ENCODE results near the gene CPO. TPM values are rescaled to one million over a fixed set of nuclear protein-coding genes. Genes with fewer than 3 reads are reported as not detected.

Gene CPO
- not detected for total RNA-seq
- not detected for polyA plus RNA-seq

DNA sequence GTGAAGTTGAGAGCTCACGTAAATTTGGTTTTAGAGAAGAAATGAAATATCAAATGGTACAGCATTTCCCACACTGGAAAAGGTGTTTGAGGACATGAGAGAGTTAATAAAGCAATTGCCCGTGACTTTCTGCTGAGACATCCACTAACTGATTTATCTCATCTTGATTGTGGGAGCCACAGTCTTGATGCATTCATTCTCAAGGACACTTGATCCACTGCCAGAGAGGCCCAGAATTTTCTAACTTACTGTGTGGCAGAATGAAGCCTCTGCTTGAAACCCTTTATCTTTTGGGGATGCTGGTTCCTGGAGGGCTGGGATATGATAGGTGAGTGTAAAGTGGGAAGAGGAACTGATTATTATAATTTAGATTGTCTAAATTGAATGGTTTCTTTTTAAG lies at the start of gene CPO:
Gene CPO, plus strand, starts transcription at position 179 of the 400 bp plus-strand sequence. Its CDS starts 82 bp downstream, at position 261.
- ChIA-PET POLR2A (ENCODE audit: partially characterized antibody) (no interaction called here), CTCF (ENCODE audit: partially characterized antibody) (no interaction called here)
- Histone ChIP-seq H3K27ac (ENCODE audit: low read depth, low read length) (no peak within 1 kb of the TSS), H3K36me3 (ENCODE audit: insufficient read depth, low read length) (no peaks in the 10 kb centered on the region), H3K9me3 (ENCODE audit: control insufficient read depth in 1 of 2, low read length in 2 of 2) (no peaks in the 10 kb centered on the region), H3K4me3 (ENCODE audit: low read length in 2 of 2) (no peak within 1 kb of the TSS), H3K4me1 (ENCODE audit: insufficient read depth, low read length) (no peaks in the 10 kb centered on the region), H3K27me3 (ENCODE audit: insufficient read depth, low read length) (no peaks in the 10 kb centered on the region)
- Mint-ChIP-seq H3K4me3 (no peak within 1 kb of the TSS), H3K27me3 (no peaks in the 10 kb centered on the region), H3K9me3 (peaks cover 0 to 5% (median 0%) of the 10 kb centered on the region in 8 donors), H3K4me1 (no peaks in the 10 kb centered on the region), H3K36me3 (no peaks in the 10 kb centered on the region), H3K27ac (no peak within 1 kb of the TSS)
- intact Hi-C loops (cut with micrococcal nuclease): no loop called here
- DNase-seq: no peak

DNA sequence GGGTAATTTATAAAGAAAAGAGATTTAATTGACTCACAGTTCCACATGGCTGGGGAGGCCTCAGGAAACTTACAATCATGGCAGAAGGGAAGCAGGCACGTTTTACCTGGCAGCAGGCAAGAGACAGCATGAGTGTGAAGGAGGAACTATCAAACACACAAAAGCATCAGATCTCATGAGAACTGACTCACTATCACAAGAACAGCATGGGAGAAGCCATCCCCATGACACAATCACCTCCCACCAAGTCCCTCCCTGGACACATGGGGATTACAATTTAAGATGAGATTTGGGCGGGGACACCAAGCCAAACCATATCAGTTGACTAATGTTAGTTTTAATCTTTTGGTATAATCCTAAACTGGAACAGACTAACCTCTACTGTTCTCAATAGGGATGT lies 49.1 kb upstream of the CPO start:
- ChIA-PET POLR2A (ENCODE audit: partially characterized antibody) (no interaction called here), CTCF (ENCODE audit: partially characterized antibody) (no interaction called here)
- Mint-ChIP-seq H3K27me3 (peaks cover 0 to 2% of the 10 kb centered on the region in 2 donors), H3K4me1 (no peaks in the 10 kb centered on the region), H3K4me3 (no peak overlapping the region), H3K36me3 (peaks cover 0 to 3% of the 10 kb centered on the region in 2 donors), H3K27ac (no peak overlapping the region), H3K9me3 (peaks cover 0 to 5% (median 3%) of the 10 kb centered on the region in 8 donors)
- Histone ChIP-seq H3K4me3 (ENCODE audit: low read length in 2 of 2) (no peak overlapping the region), H3K4me1 (ENCODE audit: insufficient read depth, low read length) (no peaks in the 10 kb centered on the region), H3K9me3 (ENCODE audit: control insufficient read depth in 1 of 2, low read length in 2 of 2) (no peaks in the 10 kb centered on the region), H3K36me3 (ENCODE audit: insufficient read depth, low read length) (no peaks in the 10 kb centered on the region), H3K27ac (ENCODE audit: low read depth, low read length) (no peak overlapping the region), H3K27me3 (ENCODE audit: insufficient read depth, low read length) (no peaks in the 10 kb centered on the region)
- DNase-seq: no peak
- intact Hi-C loops (cut with micrococcal nuclease): no loop called here

GRCh38 chr2:206890926-206891325 lies 48.4 kb upstream of the CPO start:
- Mint-ChIP-seq H3K27me3 (peaks cover 0 to 2% of the 10 kb centered on the region in 2 donors), H3K4me3 (no peak overlapping the region), H3K36me3 (peaks cover 0 to 3% of the 10 kb centered on the region in 2 donors), H3K27ac (no peak overlapping the region), H3K9me3 (peaks cover 0 to 9% (median 3%) of the 10 kb centered on the region in 8 donors), H3K4me1 (no peaks in the 10 kb centered on the region)
- Histone ChIP-seq H3K4me1 (ENCODE audit: insufficient read depth, low read length) (no peaks in the 10 kb centered on the region), H3K36me3 (ENCODE audit: insufficient read depth, low read length) (no peaks in the 10 kb centered on the region), H3K27me3 (ENCODE audit: insufficient read depth, low read length) (no peaks in the 10 kb centered on the region), H3K27ac (ENCODE audit: low read depth, low read length) (no peak overlapping the region), H3K9me3 (ENCODE audit: control insufficient read depth in 1 of 2, low read length in 2 of 2) (no peaks in the 10 kb centered on the region), H3K4me3 (ENCODE audit: low read length in 2 of 2) (no peak overlapping the region)
- intact Hi-C loops (cut with micrococcal nuclease): no loop called here
- ChIA-PET CTCF (ENCODE audit: partially characterized antibody) (no interaction called here), POLR2A (ENCODE audit: partially characterized antibody) (no interaction called here)
- no peak for DNase-seq

GRCh38 chr2:206915121-206915520 lies 24.2 kb upstream of the CPO start:
- H3K27me3 ChIP-seq (ENCODE audit: insufficient read depth, low read length): no peaks in the 10 kb centered on the region
- H3K27me3 Mint-ChIP-seq: peaks cover 0 to 1% of the 10 kb centered on the region in 2 donors
- H3K36me3 Mint-ChIP-seq: no peaks in the 10 kb centered on the region
- no peak for DNase-seq
- POLR2A ChIA-PET (ENCODE audit: partially characterized antibody): no interaction called here
- no peaks in the 10 kb centered on the region for H3K4me1 Mint-ChIP-seq
- H3K36me3 ChIP-seq (ENCODE audit: insufficient read depth, low read length): no peaks in the 10 kb centered on the region
- no peaks in the 10 kb centered on the region for H3K9me3 ChIP-seq (ENCODE audit: control insufficient read depth in 1 of 2, low read length in 2 of 2)
- H3K9me3 Mint-ChIP-seq: peaks cover 0 to 4% (median 2%) of the 10 kb centered on the region in 8 donors
- H3K4me3 Mint-ChIP-seq: no peak overlapping the region
- H3K4me1 ChIP-seq (ENCODE audit: insufficient read depth, low read length): no peaks in the 10 kb centered on the region
- H3K4me3 ChIP-seq (ENCODE audit: low read length in 2 of 2): no peak overlapping the region
- no peak overlapping the region for H3K27ac ChIP-seq (ENCODE audit: low read depth, low read length)
- CTCF ChIA-PET (ENCODE audit: partially characterized antibody): no interaction called here
- intact Hi-C loops (cut with micrococcal nuclease): no loop called here
- no peak overlapping the region for H3K27ac Mint-ChIP-seq

DNA sequence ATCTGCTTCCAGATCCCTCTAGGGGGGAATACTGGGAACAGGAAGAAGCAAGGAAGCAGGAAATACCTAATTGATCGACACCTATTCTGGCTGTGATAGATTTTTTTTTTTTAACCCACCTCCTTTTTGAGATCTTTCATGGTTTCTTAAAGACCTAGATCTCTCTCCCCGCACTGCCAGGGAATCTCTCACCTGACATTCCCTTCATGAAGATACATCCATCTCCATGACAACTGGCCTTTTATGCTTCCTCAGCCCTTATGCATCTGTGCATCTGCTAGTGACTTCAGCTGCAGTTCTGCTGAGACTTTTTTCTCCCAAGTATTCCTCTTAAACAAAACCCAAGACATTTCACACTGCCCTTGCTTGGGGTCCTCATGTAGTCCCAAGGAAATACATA lies 21.1 kb upstream of the CPO start:
- no peaks in the 10 kb centered on the region for H3K4me1 ChIP-seq (ENCODE audit: insufficient read depth, low read length)
- H3K4me3 ChIP-seq (ENCODE audit: low read length in 2 of 2): no peak overlapping the region
- intact Hi-C loops (cut with micrococcal nuclease): no loop called here
- Mint-ChIP-seq H3K9me3 (peaks cover 0 to 6% (median 2%) of the 10 kb centered on the region in 8 donors), H3K27me3 (peaks cover 0 to 1% of the 10 kb centered on the region in 2 donors), H3K4me1 (no peaks in the 10 kb centered on the region), H3K36me3 (peaks cover 0 to 4% of the 10 kb centered on the region in 2 donors), H3K27ac (no peak overlapping the region), H3K4me3 (no peak overlapping the region)
- no peaks in the 10 kb centered on the region for H3K36me3 ChIP-seq (ENCODE audit: insufficient read depth, low read length)
- ChIA-PET POLR2A (ENCODE audit: partially characterized antibody) (no interaction called here), CTCF (ENCODE audit: partially characterized antibody) (no interaction called here)
- H3K27me3 ChIP-seq (ENCODE audit: insufficient read depth, low read length): no peaks in the 10 kb centered on the region
- H3K27ac ChIP-seq (ENCODE audit: low read depth, low read length): no peak overlapping the region
- no peaks in the 10 kb centered on the region for H3K9me3 ChIP-seq (ENCODE audit: control insufficient read depth in 1 of 2, low read length in 2 of 2)
- DNase-seq: no peak

DNA sequence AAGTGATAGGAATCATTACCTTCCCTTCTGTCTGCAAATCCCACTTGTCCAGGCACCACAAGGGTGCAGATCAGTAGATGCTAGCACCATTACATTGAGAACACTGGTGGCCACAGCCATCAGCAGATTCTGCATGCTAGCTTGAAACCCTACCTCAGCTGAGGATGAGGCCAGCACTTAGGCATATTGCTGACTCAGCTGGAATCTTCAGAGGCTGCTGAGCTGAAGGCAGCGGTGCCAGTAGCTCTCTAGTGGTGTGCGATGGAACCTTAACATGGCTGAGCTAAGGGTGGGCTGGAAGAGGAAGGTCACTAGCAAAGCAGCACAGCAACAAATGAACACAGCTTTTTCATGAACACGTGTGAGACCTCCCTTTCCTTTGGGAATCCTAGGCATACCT lies 19.0 kb upstream of the CPO start:
- Mint-ChIP-seq H3K27me3 (peaks cover 0 to 1% of the 10 kb centered on the region in 2 donors), H3K4me3 (no peak overlapping the region), H3K4me1 (no peaks in the 10 kb centered on the region), H3K27ac (no peak overlapping the region), H3K9me3 (peaks cover 0 to 7% (median 0%) of the 10 kb centered on the region in 8 donors), H3K36me3 (peaks cover 4 to 9% of the 10 kb centered on the region in 2 donors)
- H3K27ac ChIP-seq (ENCODE audit: low read depth, low read length): no peak overlapping the region
- H3K4me1 ChIP-seq (ENCODE audit: insufficient read depth, low read length): no peaks in the 10 kb centered on the region
- H3K9me3 ChIP-seq (ENCODE audit: control insufficient read depth in 1 of 2, low read length in 2 of 2): no peaks in the 10 kb centered on the region
- POLR2A ChIA-PET (ENCODE audit: partially characterized antibody): no interaction called here
- intact Hi-C loops (cut with micrococcal nuclease): no loop called here
- H3K27me3 ChIP-seq (ENCODE audit: insufficient read depth, low read length): no peaks in the 10 kb centered on the region
- DNase-seq: no peak
- CTCF ChIA-PET (ENCODE audit: partially characterized antibody): no interaction called here
- H3K4me3 ChIP-seq (ENCODE audit: low read length in 2 of 2): no peak overlapping the region
- H3K36me3 ChIP-seq (ENCODE audit: insufficient read depth, low read length): no peaks in the 10 kb centered on the region

DNA sequence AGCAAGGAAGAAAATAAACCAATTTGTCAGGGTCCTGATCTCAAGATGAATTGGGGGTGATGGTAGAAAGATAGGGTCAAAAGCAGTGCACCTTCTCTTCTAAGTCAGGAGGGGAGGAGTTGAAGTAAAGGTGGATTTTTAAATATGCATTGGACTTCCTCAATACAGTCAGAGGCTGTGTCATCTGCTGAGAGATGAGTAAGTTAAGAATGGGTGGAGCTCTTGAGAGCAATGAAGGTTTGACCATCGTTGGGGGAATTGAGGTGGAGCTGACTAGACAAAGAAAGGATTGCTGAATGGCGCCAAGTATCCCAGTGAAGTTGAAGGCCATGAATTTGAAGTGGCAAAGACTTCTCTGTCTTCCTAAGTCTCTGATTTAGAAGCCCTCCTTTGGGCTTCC lies 18.4 kb upstream of the CPO start:
- Histone ChIP-seq H3K4me3 (ENCODE audit: low read length in 2 of 2) (no peak overlapping the region), H3K9me3 (ENCODE audit: control insufficient read depth in 1 of 2, low read length in 2 of 2) (no peaks in the 10 kb centered on the region), H3K36me3 (ENCODE audit: insufficient read depth, low read length) (no peaks in the 10 kb centered on the region), H3K27me3 (ENCODE audit: insufficient read depth, low read length) (no peaks in the 10 kb centered on the region), H3K27ac (ENCODE audit: low read depth, low read length) (no peak overlapping the region), H3K4me1 (ENCODE audit: insufficient read depth, low read length) (no peaks in the 10 kb centered on the region)
- H3K27ac Mint-ChIP-seq: no peak overlapping the region
- H3K4me1 Mint-ChIP-seq: no peaks in the 10 kb centered on the region
- peaks cover 0 to 1% of the 10 kb centered on the region in 2 donors for H3K27me3 Mint-ChIP-seq
- POLR2A ChIA-PET (ENCODE audit: partially characterized antibody): no interaction called here
- H3K36me3 Mint-ChIP-seq: peaks cover 4 to 9% of the 10 kb centered on the region in 2 donors
- CTCF ChIA-PET (ENCODE audit: partially characterized antibody): no interaction called here
- intact Hi-C loops (cut with micrococcal nuclease): no loop called here
- no peak for DNase-seq
- no peak overlapping the region for H3K4me3 Mint-ChIP-seq
- peaks cover 0 to 7% (median 0%) of the 10 kb centered on the region in 8 donors for H3K9me3 Mint-ChIP-seq

GRCh38 chr2:206921529-206921928 lies 17.8 kb upstream of the CPO start:
- Mint-ChIP-seq H3K9me3 (peaks cover 0 to 10% (median 4%) of the 10 kb centered on the region in 8 donors), H3K4me1 (no peaks in the 10 kb centered on the region), H3K27me3 (peaks cover 0 to 1% of the 10 kb centered on the region in 2 donors), H3K36me3 (peaks cover 4 to 9% of the 10 kb centered on the region in 2 donors), H3K4me3 (no peak overlapping the region), H3K27ac (no peak overlapping the region)
- H3K4me3 ChIP-seq (ENCODE audit: low read length in 2 of 2): no peak overlapping the region
- H3K9me3 ChIP-seq (ENCODE audit: control insufficient read depth in 1 of 2, low read length in 2 of 2): no peaks in the 10 kb centered on the region
- no peak overlapping the region for H3K27ac ChIP-seq (ENCODE audit: low read depth, low read length)
- ChIA-PET POLR2A (ENCODE audit: partially characterized antibody) (no interaction called here), CTCF (ENCODE audit: partially characterized antibody) (no interaction called here)
- H3K4me1 ChIP-seq (ENCODE audit: insufficient read depth, low read length): no peaks in the 10 kb centered on the region
- no peaks in the 10 kb centered on the region for H3K27me3 ChIP-seq (ENCODE audit: insufficient read depth, low read length)
- no peak for DNase-seq
- intact Hi-C loops (cut with micrococcal nuclease): no loop called here
- no peaks in the 10 kb centered on the region for H3K36me3 ChIP-seq (ENCODE audit: insufficient read depth, low read length)

Measured in CD4-positive, alpha-beta memory T cell (primary cell).